ENCODE results near the gene CSF3R.
"Not testable (repeated sequence)": the region's sequence is repeated elsewhere in the genome, so short reads cannot be mapped to it uniquely, and the experiment has no call there.

The CSF3R gene

GRCh38 chr1:36512842-36513241 lies 30.1 kb upstream of the CSF3R start:
- TF ChIP-seq CTCF (IDR thresholded peaks at IDR 0.05; ENCODE audit: low read depth, low read length): no peak
- H3K4me3 ChIP-seq (ENCODE audit: low read depth, low read length): no peak overlapping the region

GRCh38 chr1:36511804-36512798 lies 29.4 kb upstream of the CSF3R start:
- no peak for TF ChIP-seq CTCF (IDR thresholded peaks at IDR 0.05; ENCODE audit: low read depth, low read length)

GRCh38 chr1:36511220-36511619 lies 28.5 kb upstream of the CSF3R start:
- H3K4me3 ChIP-seq (ENCODE audit: low read depth, low read length): not testable (repeated sequence)

More at GRCh38 chr1:36511804-36512798, 29.4 kb upstream of the CSF3R start:
- H3K4me3 ChIP-seq (ENCODE audit: low read depth, low read length): no peak overlapping the region

GRCh38 chr1:36510418-36510817 lies 27.7 kb upstream of the CSF3R start:
- TF ChIP-seq CTCF (IDR thresholded peaks at IDR 0.05; ENCODE audit: low read depth, low read length): no peak
- no peak overlapping the region for H3K4me3 ChIP-seq (ENCODE audit: low read depth, low read length)

GRCh38 chr1:36508257-36508656 lies 25.5 kb upstream of the CSF3R start:
- no peak overlapping the region for H3K4me3 ChIP-seq (ENCODE audit: low read depth, low read length)
- no peak for TF ChIP-seq CTCF (IDR thresholded peaks at IDR 0.05; ENCODE audit: low read depth, low read length)

GRCh38 chr1:36506276-36506920 lies 23.7 kb upstream of the CSF3R start:
- no peak for TF ChIP-seq CTCF (IDR thresholded peaks at IDR 0.05; ENCODE audit: low read depth, low read length)
- H3K4me3 ChIP-seq (ENCODE audit: low read depth, low read length): no peak overlapping the region

- H3K4me3 ChIP-seq (ENCODE audit: low read depth, low read length): no peak overlapping the region
- no peak for TF ChIP-seq CTCF (IDR thresholded peaks at IDR 0.05; ENCODE audit: low read depth, low read length)
Observed at GRCh38 chr1:36503733-36504132, 21.0 kb upstream of the CSF3R start.

Data from WI38 (cell line).